Caki2 (cell line): ENCODE data around the gene CNTF. TPM values are rescaled to one million over a fixed set of nuclear protein-coding genes. Genes with fewer than 3 reads are reported as not detected.

Experiments
- DNase-seq: peaks from one replicate; pipeline ENCODE4 v3.0.0-alpha.2; 2015; ENCODE audit warnings: low read depth
- in situ Hi-C: cut with HindIII; loops from 2 replicates; pipeline ENCODE4 v1.10.0; 2016; ENCODE audit warnings: low sequenced_read_pairs, low pct_unique_long_range_greater_than_20kb, mixed read lengths
- total RNA-seq: library from RNA; depleted of rRNA; stranded (reverse); fragments of >200 nt; shearing (Covaris generic); gene quantifications from 2 replicates; pipeline ENCODE4 v1.2.3, GENCODE V29; 2014; ENCODE audit warnings: low replicate concordance; rRNA removed

Gene CNTF
- total RNA-seq, 1 experiment from 2014 or later: 0.44 TPM

DNA sequence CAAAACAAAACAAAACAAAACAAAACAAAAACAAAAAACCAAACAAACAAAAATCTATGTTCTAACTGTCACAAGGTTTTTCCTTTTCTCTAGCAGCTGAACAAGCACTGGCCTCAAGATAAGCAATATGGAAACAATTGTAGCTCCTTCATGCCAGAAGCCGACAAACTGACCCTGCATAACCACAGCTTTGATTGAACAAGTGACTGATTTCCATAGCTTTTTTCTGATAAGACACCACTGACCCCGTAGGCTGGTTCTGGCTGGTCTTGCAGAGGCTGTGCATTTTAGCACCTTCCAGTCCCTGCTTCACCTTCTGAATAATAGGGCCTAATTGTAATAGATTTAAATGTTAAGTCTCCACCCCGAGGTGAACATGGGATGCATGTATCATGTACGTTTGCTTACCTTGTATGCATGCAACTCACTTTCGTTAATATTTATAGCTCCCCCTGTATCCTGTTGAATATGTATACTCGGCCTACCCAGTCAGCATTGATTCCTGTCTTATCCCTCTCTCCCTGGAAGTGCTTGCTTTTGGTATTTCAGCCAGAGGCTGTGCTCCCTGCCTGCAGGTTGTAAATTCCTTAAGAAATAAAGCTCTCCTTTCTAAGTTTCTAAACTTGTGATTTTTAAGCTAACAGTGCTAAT lies 49.6 kb downstream of the CNTF start:
- no peak for DNase-seq
- in situ Hi-C loops: no loop called here

DNA sequence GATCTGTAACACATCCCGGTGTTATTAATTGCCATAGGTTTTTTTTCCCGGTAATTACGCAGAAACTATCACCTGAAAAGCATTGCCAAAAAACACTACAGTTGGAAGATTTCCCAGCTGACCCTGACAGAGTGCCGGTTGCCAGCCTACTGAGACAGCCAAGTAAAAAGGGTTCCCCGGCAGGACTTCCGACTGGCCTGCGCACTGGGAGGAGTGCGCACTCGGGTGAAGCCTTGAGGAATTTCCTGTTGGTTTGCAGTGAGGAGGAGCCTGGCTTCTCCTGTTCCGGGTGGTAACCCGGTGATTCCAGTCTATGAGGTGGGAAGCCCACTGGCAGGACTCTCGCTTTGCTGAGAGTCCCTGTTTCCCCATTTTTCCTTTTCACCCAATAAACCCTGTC lies 52.1 kb downstream of the CNTF start:
- in situ Hi-C loops: no loop called here
- no peak for DNase-seq

Other genes starting within 250 kb of the CNTF start
- gene OR5B3, start 215.8 kb upstream of the CNTF start, total RNA-seq: not detected in 2 replicates
- not detected in 2 replicates for gene OR5B2, start 194.5 kb upstream of the CNTF start, total RNA-seq
- gene OR5B12, start 180.4 kb upstream of the CNTF start, total RNA-seq: not detected in 2 replicates
- not detected in 2 replicates for gene OR5B21, start 114.6 kb upstream of the CNTF start, total RNA-seq
- gene LPXN, start 46.8 kb upstream of the CNTF start, total RNA-seq: 0.46 and 0.54 TPM in 2 replicates
- 26.6 and 26.8 TPM in 2 replicates for gene ZFP91, start 43.6 kb upstream of the CNTF start, total RNA-seq
- not detected in 2 replicates for gene GLYAT, start 109.3 kb downstream of the CNTF start, total RNA-seq
- gene GLYATL2, start 222.0 kb downstream of the CNTF start, total RNA-seq: 0.58 and 6.4 TPM in 2 replicates